ENCODE data around the gene ANXA4. TPM values are rescaled to one million over a fixed set of nuclear protein-coding genes. Genes with fewer than 3 reads are reported as not detected.

Gene ANXA4
- total and polyA plus RNA-seq, 2 of the 13 experiments (the other 11 are each of a cell fraction or from before 2014, with no cell fraction given): 155 to 168 TPM

DNA sequence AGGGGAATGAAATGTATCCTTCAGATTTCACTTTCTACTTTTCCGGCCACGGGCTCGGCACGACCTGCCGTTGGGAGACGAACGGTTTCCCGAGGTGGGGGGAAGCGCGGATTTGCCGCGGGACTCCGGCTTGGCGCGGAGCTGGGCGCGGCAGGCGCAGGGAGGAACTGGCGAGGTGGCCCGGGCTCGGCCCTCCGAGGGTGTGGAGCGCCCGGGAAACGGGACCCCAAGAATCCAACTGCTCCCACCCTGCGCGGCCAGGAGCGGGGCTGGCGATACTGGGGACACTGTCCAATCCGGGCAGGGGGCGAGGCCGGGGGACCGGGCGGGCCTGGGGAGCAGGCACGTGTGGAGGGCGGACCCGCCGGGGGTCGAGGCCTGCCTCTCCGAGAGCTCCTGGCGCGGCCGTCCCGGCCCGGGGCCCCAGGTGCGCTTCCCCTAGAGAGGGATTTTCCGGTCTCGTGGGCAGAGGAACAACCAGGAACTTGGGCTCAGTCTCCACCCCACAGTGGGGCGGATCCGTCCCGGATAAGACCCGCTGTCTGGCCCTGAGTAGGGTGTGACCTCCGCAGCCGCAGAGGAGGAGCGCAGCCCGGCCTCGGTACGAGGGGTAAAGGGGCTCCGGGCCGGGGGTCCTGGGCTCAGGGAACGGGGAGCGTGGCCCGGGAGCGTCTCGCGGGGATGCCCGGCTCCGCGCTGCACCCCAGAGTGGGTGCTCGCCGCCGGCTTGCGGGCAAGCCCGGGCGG lies at the start of gene ANXA4 (continued):
- TF ChIP-seq ZNF142 (CRISPR knock-in tag; IDR thresholded peaks at IDR 0.05) (no peak), NFIB (CRISPR knock-in tag; IDR thresholded peaks at IDR 0.05; ENCODE audit: borderline replicate concordance) (no peak), ZBTB20 (CRISPR knock-in tag; IDR thresholded peaks at IDR 0.05; ENCODE audit: borderline replicate concordance, low read depth) (peak; percentile 20; the same call in 1 of the 2 replicates), HDAC2 (CRISPR knock-in tag; IDR thresholded peaks at IDR 0.05) (peak; percentile 61), U2AF1 (optimal IDR thresholded peaks at IDR 0.05; ENCODE audit: low read depth, low read length) (peak; percentile 84), ZNF451 (CRISPR knock-in tag; IDR thresholded peaks at IDR 0.05) (no peak; the same call in 1 of the 2 replicates), ZNF33B (CRISPR knock-in tag; IDR thresholded peaks at IDR 0.05) (no peak; the same call in 1 of the 2 replicates), ZNF615 (CRISPR knock-in tag; IDR thresholded peaks at IDR 0.05; ENCODE audit: borderline replicate concordance) (0 out of 2 replicates have a peak, but pooled peaks have one; percentile 17), ZNF552 (CRISPR knock-in tag; IDR thresholded peaks at IDR 0.05; ENCODE audit: borderline replicate concordance) (0 out of 2 replicates have a peak, but pooled peaks have one; percentile 19), ZNF724P (CRISPR knock-in tag; IDR thresholded peaks at IDR 0.05; ENCODE audit: borderline replicate concordance) (no peak), ZBTB3 (CRISPR knock-in tag; IDR thresholded peaks at IDR 0.05; ENCODE audit: borderline replicate concordance, low read depth) (0 out of 2 replicates have a peak, but pooled peaks have one; percentile 12), GPN1 (CRISPR knock-in tag; IDR thresholded peaks at IDR 0.05; ENCODE audit: borderline replicate concordance) (no peak), RNF2 (conservative IDR thresholded peaks at IDR 0.05; ENCODE audit: low read depth) (no peak), ZNF232 (CRISPR knock-in tag; IDR thresholded peaks at IDR 0.05; ENCODE audit: borderline replicate concordance) (peak; percentile 73), DPF2 (CRISPR knock-in tag; IDR thresholded peaks at IDR 0.05; ENCODE audit: borderline replicate concordance, low read depth) (no peak), REL (CRISPR knock-in tag; conservative IDR thresholded peaks at IDR 0.05) (no peak), PAF1 (CRISPR knock-in tag; IDR thresholded peaks at IDR 0.05) (no peak), ETV6 (CRISPR knock-in tag; conservative IDR thresholded peaks at IDR 0.05) (peak; percentile 75), ZNF672 (CRISPR knock-in tag; IDR thresholded peaks at IDR 0.05) (no peak)
- TF ChIP-seq, protein P1, sequence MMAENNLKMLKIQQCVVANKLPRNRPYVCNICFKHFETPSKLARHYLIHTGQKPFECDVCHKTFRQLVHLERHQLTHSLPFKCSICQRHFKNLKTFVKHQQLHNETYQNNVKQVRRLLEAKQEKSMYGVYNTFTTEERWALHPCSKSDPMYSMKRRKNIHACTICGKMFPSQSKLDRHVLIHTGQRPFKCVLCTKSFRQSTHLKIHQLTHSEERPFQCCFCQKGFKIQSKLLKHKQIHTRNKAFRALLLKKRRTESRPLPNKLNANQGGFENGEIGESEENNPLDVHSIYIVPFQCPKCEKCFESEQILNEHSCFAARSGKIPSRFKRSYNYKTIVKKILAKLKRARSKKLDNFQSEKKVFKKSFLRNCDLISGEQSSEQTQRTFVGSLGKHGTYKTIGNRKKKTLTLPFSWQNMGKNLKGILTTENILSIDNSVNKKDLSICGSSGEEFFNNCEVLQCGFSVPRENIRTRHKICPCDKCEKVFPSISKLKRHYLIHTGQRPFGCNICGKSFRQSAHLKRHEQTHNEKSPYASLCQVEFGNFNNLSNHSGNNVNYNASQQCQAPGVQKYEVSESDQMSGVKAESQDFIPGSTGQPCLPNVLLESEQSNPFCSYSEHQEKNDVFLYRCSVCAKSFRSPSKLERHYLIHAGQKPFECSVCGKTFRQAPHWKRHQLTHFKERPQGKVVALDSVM (CRISPR knock-in tag; IDR thresholded peaks at IDR 0.05): no peak

Data from HepG2 (cell line).